GM12892 (cell line): ENCODE results near the gene PSMD5.

Experiments used
- POLR2A ChIP-seq: IDR thresholded peaks from 2 replicates; pipeline ENCODE4 v1.6.1; 2011; ENCODE audit warnings: low read depth, low read length, control low read depth
- TAF1 ChIP-seq: IDR thresholded peaks from 2 replicates; pipeline ENCODE4 v1.6.1; 2011; ENCODE audit warnings: low read depth, mild to moderate bottlenecking, control low read depth, low read length, borderline replicate concordance

DNA sequence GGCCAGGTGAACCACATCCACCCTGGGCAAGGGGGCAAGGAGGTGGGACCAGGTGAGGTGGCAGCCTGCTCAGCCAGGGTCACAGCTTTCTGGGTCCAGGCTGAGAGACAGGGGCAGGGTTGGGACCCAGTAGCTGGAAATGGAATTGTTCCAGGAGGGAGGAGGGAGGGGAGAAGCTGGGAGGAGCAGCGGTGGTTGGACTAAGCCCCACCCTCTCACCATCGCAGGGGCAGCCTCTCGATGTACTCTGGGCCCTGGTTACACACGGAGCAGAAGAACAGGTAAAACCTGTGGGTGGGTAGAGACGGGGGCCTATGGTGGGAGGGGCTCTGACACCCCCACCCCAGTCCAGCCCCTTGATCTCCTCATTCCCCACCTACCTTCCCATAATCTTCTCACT is 23.1 kb upstream of the PSMD5 start:
- no peak for TF ChIP-seq TAF1
- no peak for TF ChIP-seq POLR2A
